ENCODE measurements around the gene TFF2. TPM values are rescaled to one million over a fixed set of nuclear protein-coding genes. Genes with fewer than 3 reads are reported as not detected.

Gene TFF2
- total RNA-seq, 2 experiments from 2014 or later: not detected

DNA sequence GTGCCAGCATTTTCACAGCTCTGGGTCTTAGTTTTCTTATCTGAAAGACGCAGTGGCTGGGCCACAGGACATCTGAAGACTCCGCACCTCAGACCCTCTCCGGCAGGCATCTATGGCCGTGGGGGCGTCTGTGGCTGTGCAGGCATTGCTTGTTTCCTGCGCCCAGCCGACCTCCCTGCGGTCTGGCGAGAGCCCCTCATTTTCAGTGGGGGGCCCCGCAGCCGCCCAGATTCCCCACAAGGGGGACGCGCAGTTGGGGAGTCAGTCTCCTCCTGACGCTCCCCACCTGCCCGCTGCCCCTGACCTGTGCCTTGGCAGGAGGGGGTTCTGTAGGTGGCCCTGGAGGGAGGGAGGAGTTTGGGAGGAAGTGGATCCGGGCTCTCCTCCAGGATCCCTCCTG, 19.0 kb upstream of the TFF2 start:
- CTCF ChIA-PET: no interaction called here
- no peak overlapping the region for H3K4me3 Mint-ChIP-seq
- TF ChIP-seq, protein P1, sequence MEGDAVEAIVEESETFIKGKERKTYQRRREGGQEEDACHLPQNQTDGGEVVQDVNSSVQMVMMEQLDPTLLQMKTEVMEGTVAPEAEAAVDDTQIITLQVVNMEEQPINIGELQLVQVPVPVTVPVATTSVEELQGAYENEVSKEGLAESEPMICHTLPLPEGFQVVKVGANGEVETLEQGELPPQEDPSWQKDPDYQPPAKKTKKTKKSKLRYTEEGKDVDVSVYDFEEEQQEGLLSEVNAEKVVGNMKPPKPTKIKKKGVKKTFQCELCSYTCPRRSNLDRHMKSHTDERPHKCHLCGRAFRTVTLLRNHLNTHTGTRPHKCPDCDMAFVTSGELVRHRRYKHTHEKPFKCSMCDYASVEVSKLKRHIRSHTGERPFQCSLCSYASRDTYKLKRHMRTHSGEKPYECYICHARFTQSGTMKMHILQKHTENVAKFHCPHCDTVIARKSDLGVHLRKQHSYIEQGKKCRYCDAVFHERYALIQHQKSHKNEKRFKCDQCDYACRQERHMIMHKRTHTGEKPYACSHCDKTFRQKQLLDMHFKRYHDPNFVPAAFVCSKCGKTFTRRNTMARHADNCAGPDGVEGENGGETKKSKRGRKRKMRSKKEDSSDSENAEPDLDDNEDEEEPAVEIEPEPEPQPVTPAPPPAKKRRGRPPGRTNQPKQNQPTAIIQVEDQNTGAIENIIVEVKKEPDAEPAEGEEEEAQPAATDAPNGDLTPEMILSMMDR (IDR thresholded peaks at IDR 0.05): peak; percentile 31

DNA sequence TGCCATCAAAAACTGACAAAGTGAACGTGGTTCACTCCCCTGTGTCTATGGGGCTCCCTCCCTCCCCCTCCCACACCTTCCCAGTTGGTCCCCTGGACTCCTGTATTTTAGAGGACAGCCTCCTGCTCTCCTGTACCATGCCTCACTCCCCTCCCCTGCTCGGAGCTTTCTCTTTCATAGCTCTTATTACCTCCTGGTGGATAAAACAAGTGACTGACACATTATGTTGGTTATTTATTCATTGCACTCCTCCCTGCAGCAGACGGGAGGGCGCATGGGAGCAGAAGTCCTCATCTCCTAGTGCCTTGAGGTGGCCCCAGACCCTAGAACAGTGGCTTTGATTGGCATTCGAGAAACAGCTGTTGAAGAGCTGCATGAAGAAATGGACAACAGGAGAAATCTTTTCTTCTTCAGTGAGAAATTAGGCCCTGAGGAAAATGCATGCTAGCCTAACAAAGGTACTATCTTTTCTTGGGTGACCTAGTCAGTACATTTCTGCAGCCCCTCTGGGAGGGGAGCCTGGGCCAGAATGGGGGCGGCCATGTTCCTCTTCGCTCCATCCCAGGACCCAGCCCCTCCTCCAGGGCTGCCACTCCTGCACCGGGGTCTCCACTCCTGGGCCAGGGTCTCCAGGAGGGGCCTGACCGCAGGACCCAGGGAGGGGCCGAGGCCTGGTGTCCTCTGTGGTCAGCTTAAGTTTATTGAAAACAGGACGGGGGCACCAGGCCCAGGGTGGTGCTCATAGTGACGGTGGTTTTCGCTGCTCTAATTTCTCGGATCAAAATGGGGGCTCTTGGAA, 16.8 kb upstream of the TFF2 start:
- no peak overlapping the region for H3K4me3 Mint-ChIP-seq
- peaks cover 21% of the 10 kb centered on the region for H3K36me3 Mint-ChIP-seq (ENCODE audit: low read depth)
- intact Hi-C loops (cut with micrococcal nuclease): no loop called here
- ChIA-PET POLR2A (interaction anchor here (0.6 to 3.3 kb wide), 11 partner anchors 8 to 69 kb away, joined by 3 to 12 read pairs (median 4); partner anchors contain the start of gene UBASH3A), CTCF (interaction anchor here (0.9 to 2.7 kb wide), 9 partner anchors 13 to 222 kb away, joined by 3 to 15 read pairs (median 3); no protein-coding TSS in a partner anchor)
- peaks cover 29% of the 10 kb centered on the region for H3K4me1 Mint-ChIP-seq (ENCODE audit: low read depth)
- TF ChIP-seq, protein P1 (IDR thresholded peaks at IDR 0.05): no peak
- ATAC-seq (peak; percentile 6), DNase-seq (no peak)
- no peaks in the 10 kb centered on the region for H3K27me3 Mint-ChIP-seq
- H3K9me3 Mint-ChIP-seq: no peaks in the 10 kb centered on the region
- H3K27ac Mint-ChIP-seq: peak overlapping the region; percentile 66

More for the DNA sequence above, 19.0 kb upstream of the TFF2 start:
- Mint-ChIP-seq H3K4me1 (ENCODE audit: low read depth) (peaks cover 43% of the 10 kb centered on the region), H3K36me3 (ENCODE audit: low read depth) (peaks cover 41% of the 10 kb centered on the region), H3K27me3 (no peaks in the 10 kb centered on the region), H3K9me3 (no peaks in the 10 kb centered on the region), H3K27ac (no peak overlapping the region)
- ATAC-seq (no peak), DNase-seq (no peak)
- intact Hi-C loops (cut with micrococcal nuclease): no loop called here
- POLR2A ChIA-PET: no interaction called here

DNA sequence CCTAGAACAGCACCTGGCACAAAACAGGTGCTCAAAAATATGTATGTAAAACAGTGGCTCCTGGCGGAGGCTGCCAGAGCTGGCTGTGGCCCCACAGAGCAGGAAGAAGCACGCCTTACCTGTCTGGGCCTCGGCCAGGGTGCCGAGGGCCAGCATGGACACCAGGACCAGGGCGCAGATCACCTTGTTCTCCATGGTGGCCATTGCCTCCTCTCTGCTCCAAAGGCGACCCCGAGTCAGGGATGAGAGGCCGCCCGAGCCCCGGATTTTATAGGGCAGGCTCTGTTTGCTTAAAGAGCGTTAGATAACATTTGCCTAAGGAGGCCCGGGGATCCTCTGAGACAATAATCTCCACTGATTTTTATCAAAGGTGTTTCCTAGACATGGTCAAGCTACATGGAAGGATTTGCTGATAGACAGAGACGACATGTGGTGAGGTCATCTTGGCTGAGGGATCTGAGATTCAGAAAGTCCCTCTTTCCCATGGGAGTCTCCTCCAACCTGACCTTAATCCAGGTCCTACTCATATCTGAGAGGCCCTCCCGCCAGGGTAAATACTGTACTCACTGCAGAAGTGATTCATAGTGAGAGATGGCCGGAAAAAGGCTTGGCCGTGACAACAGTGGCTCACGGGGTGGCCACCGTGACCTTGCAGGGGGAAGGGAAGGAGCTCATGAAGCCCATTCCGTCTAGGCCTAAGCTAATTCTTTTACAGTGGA, 15.7 kb upstream of the TFF2 start, which contains the start of gene TFF1:
TFF1 (minus strand) TSS at position 244 of the 719 bp plus-strand sequence; CDS start at position 204, 40 bp downstream.
- DNase-seq (no peak), ATAC-seq (no peak)
- Mint-ChIP-seq H3K27me3 (no peaks in the 10 kb centered on the region), H3K4me3 (no peak within 1 kb of the TSS), H3K36me3 (ENCODE audit: low read depth) (peaks cover 11% of the 10 kb centered on the region), H3K4me1 (ENCODE audit: low read depth) (peaks cover 24% of the 10 kb centered on the region), H3K9me3 (no peaks in the 10 kb centered on the region), H3K27ac (peak within 1 kb of the TSS; percentile 32)
- CTCF ChIA-PET: interaction anchor here (1.1 to 2.7 kb wide), 6 partner anchors 14 to 83 kb away, joined by 3 to 15 read pairs (median 4); no protein-coding TSS in a partner anchor
- intact Hi-C loops (cut with micrococcal nuclease): no loop called here
- POLR2A ChIA-PET: interaction anchor here (0.6 to 3.3 kb wide), 7 partner anchors 9 to 70 kb away, joined by 3 to 12 read pairs (median 5); partner anchors contain the start of gene UBASH3A
- TF ChIP-seq, protein P1 (IDR thresholded peaks at IDR 0.05): no peak

DNA sequence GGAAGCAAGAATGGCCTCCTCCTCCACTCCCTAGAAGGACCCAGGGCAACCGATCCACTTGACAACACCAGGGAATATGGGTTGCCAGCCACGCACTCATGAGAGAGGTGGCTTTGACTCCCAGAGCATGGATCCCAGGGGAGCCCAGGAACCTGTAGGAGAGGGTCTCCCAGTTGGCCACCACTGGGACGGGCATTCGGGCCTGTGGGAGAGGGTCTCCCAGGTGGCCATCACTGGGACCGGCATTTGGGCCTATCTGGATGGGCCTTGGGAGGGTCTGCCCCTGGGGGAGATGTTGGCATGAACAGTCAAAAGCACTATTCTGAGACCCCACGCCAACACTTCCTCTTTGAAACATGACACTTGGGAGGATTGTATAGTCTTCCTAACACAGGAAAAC, 15.0 kb upstream of the TFF2 start:
- Mint-ChIP-seq H3K4me1 (ENCODE audit: low read depth) (peaks cover 19% of the 10 kb centered on the region), H3K36me3 (ENCODE audit: low read depth) (peaks cover 4% of the 10 kb centered on the region), H3K27me3 (no peaks in the 10 kb centered on the region), H3K9me3 (no peaks in the 10 kb centered on the region), H3K4me3 (no peak overlapping the region), H3K27ac (no peak overlapping the region)
- POLR2A ChIA-PET: interaction anchor here (2.2 to 3.3 kb wide), 3 partner anchors 8 to 55 kb away, joined by 6 to 12 read pairs (median 10); partner anchors contain the start of gene UBASH3A
- intact Hi-C loops (cut with micrococcal nuclease): no loop called here
- CTCF ChIA-PET: no interaction called here
- DNase-seq (no peak), ATAC-seq (no peak)
- TF ChIP-seq, protein P1 (IDR thresholded peaks at IDR 0.05): no peak

Data from activated CD8-positive, alpha-beta T cell treated with anti-CD3 and anti-CD28 coated beads for 36 hours (primary cell).